ENCODE data around the gene ZNF579.

Gene ZNF579

GRCh38 chr19:55550321-55550650 lies 30.4 kb downstream of the ZNF579 start:
- TF ChIP-seq SIN3A (IDR thresholded peaks at IDR 0.05; ENCODE audit: borderline replicate concordance, insufficient read depth, low read length) (no peak), FOXP2 (optimal IDR thresholded peaks at IDR 0.05; ENCODE audit: borderline replicate concordance, extremely low read depth, extremely low read length, insufficient read depth) (no peak), REST (IDR thresholded peaks at IDR 0.05; ENCODE audit: insufficient read depth in 1 of 2, low read depth in 2 of 2, low read length in 2 of 2) (no peak), TAF1 (IDR thresholded peaks at IDR 0.05; ENCODE audit: borderline replicate concordance, insufficient read depth, low read length) (no peak), POLR2AphosphoS5 (IDR thresholded peaks at IDR 0.05; ENCODE audit: low read depth, low read length) (no peak)

GRCh38 chr19:55549500-55550320 lies 30.9 kb downstream of the ZNF579 start:
- TF ChIP-seq POLR2AphosphoS5 (IDR thresholded peaks at IDR 0.05; ENCODE audit: low read depth, low read length), result 0 out of 2 replicates have a peak, but pooled peaks have one; percentile 18
- no peak for TF ChIP-seq SIN3A (IDR thresholded peaks at IDR 0.05; ENCODE audit: borderline replicate concordance, insufficient read depth, low read length)
- peak; percentile 71 for TF ChIP-seq FOXP2 (optimal IDR thresholded peaks at IDR 0.05; ENCODE audit: borderline replicate concordance, extremely low read depth, extremely low read length, insufficient read depth)
- no peak for TF ChIP-seq TAF1 (IDR thresholded peaks at IDR 0.05; ENCODE audit: borderline replicate concordance, insufficient read depth, low read length)
- no peak for TF ChIP-seq REST (IDR thresholded peaks at IDR 0.05; ENCODE audit: insufficient read depth in 1 of 2, low read depth in 2 of 2, low read length in 2 of 2)

- 0 out of 2 replicates have a peak, but pooled peaks have one; percentile 16 for TF ChIP-seq SIN3A (IDR thresholded peaks at IDR 0.05; ENCODE audit: borderline replicate concordance, insufficient read depth, low read length)
- TF ChIP-seq POLR2AphosphoS5 (IDR thresholded peaks at IDR 0.05; ENCODE audit: low read depth, low read length), result no peak
- TF ChIP-seq FOXP2 (optimal IDR thresholded peaks at IDR 0.05; ENCODE audit: borderline replicate concordance, extremely low read depth, extremely low read length, insufficient read depth), result peak; percentile 84
Observed at GRCh38 chr19:55546822-55547614, 33.6 kb downstream of the ZNF579 start.

GRCh38 chr19:55546011-55546410 lies 34.6 kb downstream of the ZNF579 start:
- TF ChIP-seq TAF1 (IDR thresholded peaks at IDR 0.05; ENCODE audit: borderline replicate concordance, insufficient read depth, low read length), result no peak
- TF ChIP-seq POLR2AphosphoS5 (IDR thresholded peaks at IDR 0.05; ENCODE audit: low read depth, low read length), result no peak
- no peak for TF ChIP-seq REST (IDR thresholded peaks at IDR 0.05; ENCODE audit: insufficient read depth in 1 of 2, low read depth in 2 of 2, low read length in 2 of 2)
- TF ChIP-seq FOXP2 (optimal IDR thresholded peaks at IDR 0.05; ENCODE audit: borderline replicate concordance, extremely low read depth, extremely low read length, insufficient read depth), result no peak
- TF ChIP-seq SIN3A (IDR thresholded peaks at IDR 0.05; ENCODE audit: borderline replicate concordance, insufficient read depth, low read length), result no peak

GRCh38 chr19:55545443-55545842 lies 35.2 kb downstream of the ZNF579 start, which contains the start of gene SBK3:
TSS of gene SBK3 (minus strand) at chr19:55545543. CDS start at chr19:55545543, 0 bp downstream.
- no peak for TF ChIP-seq SIN3A (IDR thresholded peaks at IDR 0.05; ENCODE audit: borderline replicate concordance, insufficient read depth, low read length)
- TF ChIP-seq FOXP2 (optimal IDR thresholded peaks at IDR 0.05; ENCODE audit: borderline replicate concordance, extremely low read depth, extremely low read length, insufficient read depth), result no peak
- no peak for TF ChIP-seq TAF1 (IDR thresholded peaks at IDR 0.05; ENCODE audit: borderline replicate concordance, insufficient read depth, low read length)
- no peak for TF ChIP-seq POLR2AphosphoS5 (IDR thresholded peaks at IDR 0.05; ENCODE audit: low read depth, low read length)
- no peak for TF ChIP-seq REST (IDR thresholded peaks at IDR 0.05; ENCODE audit: insufficient read depth in 1 of 2, low read depth in 2 of 2, low read length in 2 of 2)

Measured in PFSK-1 (cell line).